Activated naive CD8-positive, alpha-beta T cell treated with anti-CD3 and anti-CD28 coated beads, Interleukin-2, amount 50 U/mL, for 24 hours (primary cell): Measurements from ENCODE around the gene NFKBIE.

ENCODE experiments used
- ATAC-seq: fragments of 150-1000 bp; cut with Tn5 transposase; one replicate; pipeline ENCODE4 v1.10.0; 2021
- DNase-seq: peaks from one replicate; pipeline ENCODE4 v3.0.0; 2021
- H3K27ac Mint-ChIP-seq: one replicate; pipeline ENCODE4 v1.8.0; 2021; ENCODE audit warnings: mild to moderate bottlenecking, mixed read lengths
- H3K27me3 Mint-ChIP-seq: one replicate; pipeline ENCODE4 v1.8.0; 2021; ENCODE audit warnings: mixed read lengths
- H3K36me3 Mint-ChIP-seq: one replicate; pipeline ENCODE4 v1.8.0; 2021; ENCODE audit warnings: low read depth, mixed read lengths
- H3K4me1 Mint-ChIP-seq: one replicate; pipeline ENCODE4 v1.8.0; 2021; ENCODE audit warnings: mixed read lengths
- H3K4me3 Mint-ChIP-seq: one replicate; pipeline ENCODE4 v1.8.0; 2021; ENCODE audit warnings: mild to moderate bottlenecking, moderate library complexity, mixed read lengths
- H3K9me3 Mint-ChIP-seq: one replicate; pipeline ENCODE4 v1.8.0; 2021; ENCODE audit warnings: mixed read lengths

NFKBIE gene

GRCh38 chr6:44285552-44286284 is 20.4 kb upstream of the NFKBIE start:
- Mint-ChIP-seq H3K36me3 (no peaks in the 10 kb centered on the region), H3K4me1 (no peaks in the 10 kb centered on the region), H3K27ac (no peak overlapping the region), H3K9me3 (no peaks in the 10 kb centered on the region), H3K27me3 (peaks cover 45% of the 10 kb centered on the region), H3K4me3 (no peak overlapping the region)
- DNase-seq: no peak
- no peak for ATAC-seq

GRCh38 chr6:44284867-44285266 is 19.5 kb upstream of the NFKBIE start:
- Mint-ChIP-seq H3K4me1 (no peaks in the 10 kb centered on the region), H3K27ac (no peak overlapping the region), H3K36me3 (no peaks in the 10 kb centered on the region), H3K27me3 (peaks cover 44% of the 10 kb centered on the region), H3K9me3 (no peaks in the 10 kb centered on the region), H3K4me3 (no peak overlapping the region)
- ATAC-seq: no peak
- no peak for DNase-seq

GRCh38 chr6:44284121-44284520 is 18.8 kb upstream of the NFKBIE start:
- peaks cover 43% of the 10 kb centered on the region for H3K27me3 Mint-ChIP-seq
- H3K4me1 Mint-ChIP-seq: no peaks in the 10 kb centered on the region
- no peak overlapping the region for H3K27ac Mint-ChIP-seq
- no peak overlapping the region for H3K4me3 Mint-ChIP-seq
- ATAC-seq (no peak), DNase-seq (no peak)
- no peaks in the 10 kb centered on the region for H3K36me3 Mint-ChIP-seq
- no peaks in the 10 kb centered on the region for H3K9me3 Mint-ChIP-seq

GRCh38 chr6:44278774-44279697 is 13.7 kb upstream of the NFKBIE start:
- Mint-ChIP-seq H3K27me3 (peaks cover 47% of the 10 kb centered on the region), H3K36me3 (no peaks in the 10 kb centered on the region)

GRCh38 chr6:44278315-44278714 is 13.0 kb upstream of the NFKBIE start:
- peaks cover 2% of the 10 kb centered on the region for H3K4me1 Mint-ChIP-seq
- DNase-seq: no peak
- H3K36me3 Mint-ChIP-seq: no peaks in the 10 kb centered on the region
- no peak for ATAC-seq
- H3K4me3 Mint-ChIP-seq: no peak overlapping the region
- peaks cover 45% of the 10 kb centered on the region for H3K27me3 Mint-ChIP-seq
- no peak overlapping the region for H3K27ac Mint-ChIP-seq
- no peaks in the 10 kb centered on the region for H3K9me3 Mint-ChIP-seq

More at GRCh38 chr6:44278774-44279697, 13.7 kb upstream of the NFKBIE start:
- Mint-ChIP-seq H3K4me1 (peaks cover 2% of the 10 kb centered on the region), H3K9me3 (no peaks in the 10 kb centered on the region), H3K27ac (no peak overlapping the region), H3K4me3 (no peak overlapping the region)
- DNase-seq (no peak), ATAC-seq (no peak)

DNA sequence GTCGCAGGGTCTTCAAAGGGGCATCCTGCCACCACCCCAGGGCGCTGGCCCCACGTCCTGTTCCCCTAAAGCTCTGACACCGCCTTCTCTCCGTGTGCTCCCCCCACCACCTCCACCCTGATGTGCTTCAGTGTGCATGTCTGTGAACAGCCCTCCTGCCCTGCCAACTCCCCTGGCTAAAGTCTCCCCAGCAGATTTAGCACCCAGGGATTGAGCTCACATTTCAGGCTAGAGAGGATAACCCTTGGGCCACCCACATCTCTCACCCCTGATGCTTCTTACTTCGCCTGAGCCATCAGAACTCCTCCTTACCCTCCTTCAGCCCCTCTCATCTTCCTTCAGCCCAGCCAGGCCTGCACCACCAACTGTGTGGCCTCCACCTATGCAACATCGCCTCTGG is 12.4 kb upstream of the NFKBIE start:
- Mint-ChIP-seq H3K27ac (no peak overlapping the region), H3K27me3 (peaks cover 50% of the 10 kb centered on the region)
- no peak for ATAC-seq

GRCh38 chr6:44276667-44277640 is 11.6 kb upstream of the NFKBIE start:
- DNase-seq (no peak), ATAC-seq (no peak)
- Mint-ChIP-seq H3K4me1 (peaks cover 2% of the 10 kb centered on the region), H3K27me3 (peaks cover 56% of the 10 kb centered on the region), H3K36me3 (no peaks in the 10 kb centered on the region), H3K27ac (no peak overlapping the region), H3K9me3 (no peaks in the 10 kb centered on the region), H3K4me3 (no peak overlapping the region)

More for the DNA sequence above, 12.4 kb upstream of the NFKBIE start:
- Mint-ChIP-seq H3K9me3 (no peaks in the 10 kb centered on the region), H3K36me3 (no peaks in the 10 kb centered on the region), H3K4me1 (peaks cover 2% of the 10 kb centered on the region), H3K4me3 (no peak overlapping the region)
- no peak for DNase-seq

GRCh38 chr6:44275749-44276648 is 10.6 kb upstream of the NFKBIE start:
- DNase-seq: no peak
- peak; percentile 60 for ATAC-seq
- no peaks in the 10 kb centered on the region for H3K9me3 Mint-ChIP-seq
- H3K4me3 Mint-ChIP-seq: no peak overlapping the region
- H3K4me1 Mint-ChIP-seq: peaks cover 3% of the 10 kb centered on the region
- peaks cover 63% of the 10 kb centered on the region for H3K27me3 Mint-ChIP-seq
- H3K36me3 Mint-ChIP-seq: no peaks in the 10 kb centered on the region
- H3K27ac Mint-ChIP-seq: no peak overlapping the region

- Mint-ChIP-seq H3K4me3 (no peak overlapping the region), H3K9me3 (no peaks in the 10 kb centered on the region), H3K27ac (no peak overlapping the region), H3K27me3 (peaks cover 60% of the 10 kb centered on the region), H3K36me3 (no peaks in the 10 kb centered on the region), H3K4me1 (peaks cover 3% of the 10 kb centered on the region)
- ATAC-seq (no peak), DNase-seq (no peak)
Observed at GRCh38 chr6:44275271-44275748, 10.0 kb upstream of the NFKBIE start.

DNA sequence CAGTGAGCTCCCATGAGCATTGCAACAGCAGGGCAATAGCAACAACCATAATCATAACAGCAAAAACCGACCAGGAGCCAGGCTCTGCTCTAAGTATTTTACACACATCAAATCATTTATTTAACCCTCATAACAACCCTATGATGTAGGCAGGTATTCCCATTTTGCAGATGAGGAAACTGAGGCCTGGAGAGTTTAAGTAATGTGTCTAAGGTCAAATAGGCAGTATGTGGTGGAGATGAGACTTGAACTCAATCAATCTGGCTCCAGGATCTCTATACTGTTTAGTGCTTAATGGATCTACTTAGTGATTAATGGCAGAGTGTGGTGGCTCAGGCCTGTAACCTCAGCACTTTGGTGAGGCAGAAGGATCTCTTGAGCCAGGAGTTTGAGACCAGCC is 8.3 kb upstream of the NFKBIE start:
- Mint-ChIP-seq H3K9me3 (no peaks in the 10 kb centered on the region), H3K27me3 (peaks cover 65% of the 10 kb centered on the region), H3K4me3 (no peak overlapping the region), H3K27ac (no peak overlapping the region), H3K4me1 (peaks cover 14% of the 10 kb centered on the region), H3K36me3 (no peaks in the 10 kb centered on the region)
- ATAC-seq (no peak), DNase-seq (no peak)

DNA sequence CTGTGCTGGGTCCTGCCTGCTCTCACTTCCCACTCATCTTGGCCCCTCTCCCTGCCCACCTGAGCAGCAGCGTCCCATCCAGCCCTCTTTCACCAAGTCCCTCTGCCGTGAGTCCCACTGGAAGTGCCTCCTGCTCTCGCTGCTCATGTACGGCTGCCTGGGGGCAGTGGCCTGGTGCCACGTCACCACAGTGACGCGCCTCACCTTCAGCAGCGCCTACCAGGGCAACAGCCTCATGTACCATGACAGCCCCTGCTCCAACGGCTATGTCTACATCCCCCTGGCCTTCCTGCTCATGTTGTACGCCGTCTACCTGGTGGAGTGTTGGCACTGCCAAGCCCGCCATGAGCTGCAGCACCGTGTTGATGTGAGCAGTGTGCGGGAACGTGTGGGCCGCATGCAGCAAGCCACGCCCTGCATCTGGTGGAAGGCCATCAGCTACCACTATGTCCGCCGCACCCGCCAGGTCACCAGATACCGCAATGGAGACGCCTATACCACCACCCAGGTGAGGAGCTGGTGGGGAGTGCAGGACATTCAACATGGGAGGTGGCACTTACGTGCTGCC is 7.7 kb upstream of the NFKBIE start:
- ATAC-seq (no peak), DNase-seq (no peak)
- Mint-ChIP-seq H3K9me3 (no peaks in the 10 kb centered on the region), H3K36me3 (no peaks in the 10 kb centered on the region), H3K27ac (no peak overlapping the region), H3K27me3 (peaks cover 64% of the 10 kb centered on the region), H3K4me3 (no peak overlapping the region), H3K4me1 (peaks cover 14% of the 10 kb centered on the region)

DNA sequence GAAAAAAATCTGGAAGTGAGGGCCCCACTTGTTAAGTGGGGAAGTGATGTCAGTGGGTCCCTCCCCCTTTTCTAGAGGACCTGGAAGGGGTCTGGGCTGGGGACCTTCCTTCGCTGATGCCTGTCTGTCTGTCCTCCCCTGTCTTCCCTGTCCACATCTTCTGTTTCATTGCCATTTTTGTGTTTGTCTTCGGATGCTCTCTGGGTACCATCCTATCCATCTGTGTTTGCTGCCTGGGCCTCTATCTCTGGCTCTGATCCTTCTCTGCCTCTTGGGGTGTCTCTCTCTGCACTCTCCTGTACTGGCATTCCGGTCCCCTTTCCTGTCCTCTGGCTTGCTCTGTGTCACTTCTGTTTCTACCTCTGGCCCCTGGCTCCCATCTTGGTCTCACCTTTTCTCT is 7.2 kb upstream of the NFKBIE start:
- no peak overlapping the region for H3K27ac Mint-ChIP-seq
- peaks cover 58% of the 10 kb centered on the region for H3K27me3 Mint-ChIP-seq
- no peak for DNase-seq
- no peaks in the 10 kb centered on the region for H3K36me3 Mint-ChIP-seq
- H3K9me3 Mint-ChIP-seq: no peaks in the 10 kb centered on the region
- ATAC-seq: no peak
- no peak overlapping the region for H3K4me3 Mint-ChIP-seq
- peaks cover 18% of the 10 kb centered on the region for H3K4me1 Mint-ChIP-seq

GRCh38 chr6:44271914-44272313 is 6.6 kb upstream of the NFKBIE start:
- H3K4me3 Mint-ChIP-seq: no peak overlapping the region
- no peak for ATAC-seq
- peaks cover 21% of the 10 kb centered on the region for H3K4me1 Mint-ChIP-seq

More at GRCh38 chr6:44271914-44272313, 6.6 kb upstream of the NFKBIE start:
- no peak for DNase-seq
- Mint-ChIP-seq H3K9me3 (no peaks in the 10 kb centered on the region), H3K36me3 (no peaks in the 10 kb centered on the region), H3K27me3 (peaks cover 52% of the 10 kb centered on the region), H3K27ac (no peak overlapping the region)
